B cell (primary cell): ENCODE measurements around the gene NDOR1. TPM values are rescaled to one million over a fixed set of nuclear protein-coding genes. Genes with fewer than 3 reads are reported as not detected.

Experiments used
- ATAC-seq: fragments of 200-7000 bp; cut with Tn5 transposase; one replicate; pipeline ENCODE4 v1.10.0; 2021; ENCODE audit warnings: low read depth, mild to moderate bottlenecking, moderate number of reproducible peaks, moderate library complexity
- CTCF ChIA-PET: fragments of 350-600 bp; sonication (Branson Sonifier 250); formaldehyde crosslinking; loops from one replicate; lab custom pipeline; 2021; ENCODE audit warnings: antibody characterized with exemption, inconsistent platforms; lab: Charles Lee
- POLR2A ChIA-PET: fragments of 350-600 bp; sonication (Branson Sonifier 250); formaldehyde crosslinking; loops from one replicate; lab custom pipeline; 2021; ENCODE audit warnings: antibody characterized with exemption; lab: Charles Lee
- DNase-seq: peaks from one replicate; pipeline ENCODE4 v3.0.0; 2013
- H2AFZ ChIP-seq: 2 replicates; pipeline ENCODE4 v1.6.1; 2012; ENCODE audit warnings: mild to moderate bottlenecking, low read depth, low read length; ENCODE audit not compliant: insufficient read depth, poor library complexity, severe bottlenecking
- H3K27ac ChIP-seq, 2 donors: 1 replicate in 1 of 2; 2 replicates in 1 of 2; pipeline ENCODE4 v1.5.1; 2012 to 2013; ENCODE audit warnings: low read length in 2 of 2, mild to moderate bottlenecking in 2 of 2, moderate library complexity in 1 of 2
- H3K27me3 ChIP-seq, 4 experiments: fragments of 200-600 bp in 1 of 4; sonication (generic) in 1 of 4; replicated peaks in 1 of 4; 1 replicate in 2 of 4; 2 replicates in 2 of 4; pipeline versions ENCODE4 v1.6.1 to v1.7.0; 2013 to 2016; ENCODE audit warnings: low read length in 3 of 4, mild to moderate bottlenecking in 2 of 4, mixed read lengths in 1 of 4, moderate library complexity in 1 of 4; ENCODE audit not compliant: insufficient read depth in 4 of 4, control insufficient read depth in 3 of 4; ENCODE audit errors: control extremely low read depth in 1 of 4
- H3K36me3 ChIP-seq, 2 experiments: replicated peaks in 1 of 2; 1 replicate in 1 of 2; 2 replicates in 1 of 2; pipeline versions ENCODE4 v1.6.1 to v1.7.1; 2013; ENCODE audit warnings: low read length in 1 of 2; ENCODE audit not compliant: insufficient read depth in 2 of 2, control insufficient read depth in 1 of 2; ENCODE audit errors: control extremely low read depth in 1 of 2, extremely low read depth in 1 of 2
- H3K4me1 ChIP-seq, 2 donors: fragments of 200-600 bp in 1 of 2; sonication (generic) in 1 of 2; 1 replicate in 1 of 2; 2 replicates in 1 of 2; pipeline versions ENCODE4 v1.5.1 to v1.6.1; 2013 to 2017; ENCODE audit warnings: low read length in 2 of 2; ENCODE audit not compliant: control insufficient read depth in 2 of 2, insufficient read depth in 2 of 2
- H3K4me2 ChIP-seq: replicated peaks from 2 replicates; pipeline ENCODE3; 2012; ENCODE audit warnings: mild to moderate bottlenecking, low read depth, low read length; ENCODE audit not compliant: poor library complexity, severe bottlenecking
- H3K4me3 ChIP-seq, 5 experiments: fragments of 200-600 bp in 1 of 5; sonication (generic) in 1 of 5; 1 replicate in 3 of 5; 2 replicates in 2 of 5; pipeline versions ENCODE4 v1.5.1 to v1.7.0; 2011 to 2016; ENCODE audit warnings: low read length in 4 of 5, mild to moderate bottlenecking in 4 of 5, low read depth in 2 of 5, control low read depth in 1 of 5, moderate library complexity in 1 of 5; ENCODE audit not compliant: insufficient read depth in 1 of 5; ENCODE audit errors: control extremely low read depth in 1 of 5, extremely low read depth in 1 of 5
- H3K79me2 ChIP-seq: fragments of 200-600 bp; sonication (generic); one replicate; pipeline ENCODE4 v1.6.0; 2016; ENCODE audit warnings: low read length; ENCODE audit not compliant: control insufficient read depth, insufficient read depth
- H3K9ac ChIP-seq: fragments of 200-600 bp; sonication (generic); 2 replicates; pipeline ENCODE4 v1.6.1; 2017; ENCODE audit warnings: mild to moderate bottlenecking, low read length, moderate library complexity
- H3K9me3 ChIP-seq, 3 donors: one replicate each; pipeline versions ENCODE4 v1.6.1 to v1.7.1; 2013; ENCODE audit warnings: low read length in 2 of 3; ENCODE audit not compliant: control insufficient read depth in 2 of 3, insufficient read depth in 1 of 3; ENCODE audit errors: control extremely low read depth in 1 of 3
- H4K20me1 ChIP-seq: 2 replicates; pipeline ENCODE4 v1.6.0; 2012; ENCODE audit warnings: mild to moderate bottlenecking, low read length; ENCODE audit not compliant: insufficient read depth, control insufficient read depth, poor library complexity, severe bottlenecking
- H3K27ac Mint-ChIP-seq: one replicate; pipeline ENCODE4 v1.8.0; 2021; ENCODE audit warnings: mixed read lengths
- H3K27me3 Mint-ChIP-seq: one replicate; pipeline ENCODE4 v1.8.0; 2021; ENCODE audit warnings: mixed read lengths
- H3K4me1 Mint-ChIP-seq: one replicate; pipeline ENCODE4 v1.8.0; 2021; ENCODE audit warnings: mixed read lengths
- H3K4me3 Mint-ChIP-seq: one replicate; pipeline ENCODE4 v1.8.0; 2021; ENCODE audit warnings: mixed read lengths
- H3K9me3 Mint-ChIP-seq: one replicate; pipeline ENCODE4 v1.8.0; 2022; ENCODE audit warnings: mixed read lengths; ENCODE audit not compliant: insufficient read depth
- EZH2 ChIP-seq: IDR thresholded peaks from 2 replicates; pipeline ENCODE4 v1.6.1; 2012; ENCODE audit warnings: borderline replicate concordance, low read depth, mild to moderate bottlenecking, moderate library complexity, low read length; ENCODE audit not compliant: insufficient read depth, poor library complexity, severe bottlenecking
- WGBS: methylation state at CpG from one replicate; pipeline ENCODE4 v1.1.5; 2013; ENCODE audit warnings: missing lambda C conversion rate; ENCODE audit not compliant: insufficient coverage; 5-methylcytosine and 5-hydroxymethylcytosine counted together
- intact Hi-C: fragments of 100-400 bp; cut with micrococcal nuclease; formaldehyde crosslinking; loops from one replicate; pipeline ENCODE4 v1.10.0; 2022
- polyA plus RNA-seq: library from polyadenylated mRNA; depleted of rRNA; stranded (reverse); fragments of >200 nt; gene quantifications from 2 replicates; pipeline ENCODE4 v1.2.3, GENCODE V29; 2012
- total RNA-seq, 2 donors: library from RNA; stranded (reverse); fragments of 120-200 nt in 1 of 2; gene quantifications; 1 replicate in 1 of 2; 2 replicates in 1 of 2; pipeline versions ENCODE4 v1.2.3 to v1.2.4, GENCODE V29; 2013 to 2022
- TF ChIP-seq, protein P1 (sequence below): fragments of 200-600 bp; IDR thresholded peaks from one replicate; pipeline ENCODE4 v1.8.0; 2022; ENCODE audit warnings: antibody characterized with exemption, mild to moderate bottlenecking

The NDOR1 gene
- total and polyA plus RNA-seq, 2 donors (not counting 1 experiment from before 2014, with no cell fraction given): 36.4 to 40.9 TPM

GRCh38 chr9:137241490-137242268 lies 36.2 kb downstream of the NDOR1 start:
- intact Hi-C loops: loop anchor here (1.0 kb wide), 5 partner anchors 14 to 154 kb away; partner anchors contain the start of genes ANAPC2, NELFB, SSNA1 and TPRN
- ATAC-seq: peak; percentile 13
- Mint-ChIP-seq H3K4me3 (peak overlapping the region; percentile 92), H3K27me3 (no peaks in the 10 kb centered on the region), H3K27ac (peak overlapping the region; percentile 82), H3K4me1 (peaks cover 38% of the 10 kb centered on the region), H3K9me3 (no peaks in the 10 kb centered on the region)
- H3K4me1 ChIP-seq: peaks cover 23 to 46% of the 10 kb centered on the region in 2 donors
- no peaks in the 10 kb centered on the region for H3K27me3 ChIP-seq
- no peak overlapping the region for H2AFZ ChIP-seq
- WGBS: 7% methylated on average over 73 of the region's 83 CpGs
- DNase-seq: peak; percentile 50
- no peak for TF ChIP-seq EZH2
- TF ChIP-seq, protein P1, sequence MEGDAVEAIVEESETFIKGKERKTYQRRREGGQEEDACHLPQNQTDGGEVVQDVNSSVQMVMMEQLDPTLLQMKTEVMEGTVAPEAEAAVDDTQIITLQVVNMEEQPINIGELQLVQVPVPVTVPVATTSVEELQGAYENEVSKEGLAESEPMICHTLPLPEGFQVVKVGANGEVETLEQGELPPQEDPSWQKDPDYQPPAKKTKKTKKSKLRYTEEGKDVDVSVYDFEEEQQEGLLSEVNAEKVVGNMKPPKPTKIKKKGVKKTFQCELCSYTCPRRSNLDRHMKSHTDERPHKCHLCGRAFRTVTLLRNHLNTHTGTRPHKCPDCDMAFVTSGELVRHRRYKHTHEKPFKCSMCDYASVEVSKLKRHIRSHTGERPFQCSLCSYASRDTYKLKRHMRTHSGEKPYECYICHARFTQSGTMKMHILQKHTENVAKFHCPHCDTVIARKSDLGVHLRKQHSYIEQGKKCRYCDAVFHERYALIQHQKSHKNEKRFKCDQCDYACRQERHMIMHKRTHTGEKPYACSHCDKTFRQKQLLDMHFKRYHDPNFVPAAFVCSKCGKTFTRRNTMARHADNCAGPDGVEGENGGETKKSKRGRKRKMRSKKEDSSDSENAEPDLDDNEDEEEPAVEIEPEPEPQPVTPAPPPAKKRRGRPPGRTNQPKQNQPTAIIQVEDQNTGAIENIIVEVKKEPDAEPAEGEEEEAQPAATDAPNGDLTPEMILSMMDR: no peak
- H3K4me2 ChIP-seq: peak overlapping the region; percentile 96
- H3K36me3 ChIP-seq: peaks cover 0 to 20% of the 10 kb centered on the region in 2 experiments
- H4K20me1 ChIP-seq: peaks cover 51% of the 10 kb centered on the region
- ChIA-PET CTCF (interaction anchor here (1.0 to 8.9 kb wide), 6 partner anchors 13 to 177 kb away, joined by 3 to 76 read pairs (median 8); partner anchors contain the start of genes ANAPC2, CYSRT1, NELFB and RNF208), POLR2A (interaction anchor here (0.7 to 2.1 kb wide), 15 partner anchors 12 to 340 kb away, joined by 3 to 29 read pairs (median 4); partner anchors contain the start of genes NELFB, NRARP, PAXX and RNF224)
- peak overlapping the region; percentile 80 for H3K9ac ChIP-seq
- peaks cover 56% of the 10 kb centered on the region for H3K79me2 ChIP-seq
- H3K4me3 ChIP-seq: peak overlapping the region; percentile 26 to 76 (median 55)
- no peaks in the 10 kb centered on the region for H3K9me3 ChIP-seq
- H3K27ac ChIP-seq: peak overlapping the region; percentile 54 to 77
